NT2/D1 (cell line): ENCODE results near the gene METRN.

Experiments
- DNase-seq: peaks from one replicate; pipeline ENCODE4 v3.0.0-alpha.2; 2011; ENCODE audit warnings: low read depth, low spot score
- H3K27me3 ChIP-seq: 2 replicates; pipeline ENCODE4 v1.6.0; 2011; ENCODE audit warnings: mild to moderate bottlenecking; ENCODE audit not compliant: insufficient read length, insufficient read depth
- H3K36me3 ChIP-seq: 2 replicates; pipeline ENCODE4 v1.6.1; 2011; ENCODE audit warnings: mild to moderate bottlenecking, low read length, mixed read lengths; ENCODE audit not compliant: insufficient read depth, insufficient read length
- H3K4me1 ChIP-seq: 2 replicates; pipeline ENCODE4 v1.5.1; 2011; ENCODE audit not compliant: insufficient read depth, insufficient read length
- H3K4me3 ChIP-seq: 2 replicates; pipeline ENCODE4 v1.5.1; 2011; ENCODE audit warnings: low read depth; ENCODE audit not compliant: insufficient read length
- H3K9ac ChIP-seq: 2 replicates; pipeline ENCODE4 v1.6.0; 2011; ENCODE audit warnings: low read depth; ENCODE audit not compliant: insufficient read length
- H3K9me3 ChIP-seq: 2 replicates; pipeline ENCODE4 v1.5.1; 2011; ENCODE audit warnings: mild to moderate bottlenecking, low read length; ENCODE audit not compliant: insufficient read depth
- SUZ12 ChIP-seq: IDR thresholded peaks from 2 replicates; pipeline ENCODE4 v1.6.1; 2011; ENCODE audit not compliant: insufficient read length, insufficient read depth; ENCODE audit errors: extremely low read depth
- YY1 ChIP-seq: IDR thresholded peaks from 2 replicates; pipeline ENCODE4 v1.6.1; 2011; ENCODE audit not compliant: insufficient read length, insufficient read depth
- ZNF274 ChIP-seq: IDR thresholded peaks from 2 replicates; pipeline ENCODE4 v1.6.1; 2011; ENCODE audit warnings: mild to moderate bottlenecking, low read depth, low read length

METRN gene

DNA sequence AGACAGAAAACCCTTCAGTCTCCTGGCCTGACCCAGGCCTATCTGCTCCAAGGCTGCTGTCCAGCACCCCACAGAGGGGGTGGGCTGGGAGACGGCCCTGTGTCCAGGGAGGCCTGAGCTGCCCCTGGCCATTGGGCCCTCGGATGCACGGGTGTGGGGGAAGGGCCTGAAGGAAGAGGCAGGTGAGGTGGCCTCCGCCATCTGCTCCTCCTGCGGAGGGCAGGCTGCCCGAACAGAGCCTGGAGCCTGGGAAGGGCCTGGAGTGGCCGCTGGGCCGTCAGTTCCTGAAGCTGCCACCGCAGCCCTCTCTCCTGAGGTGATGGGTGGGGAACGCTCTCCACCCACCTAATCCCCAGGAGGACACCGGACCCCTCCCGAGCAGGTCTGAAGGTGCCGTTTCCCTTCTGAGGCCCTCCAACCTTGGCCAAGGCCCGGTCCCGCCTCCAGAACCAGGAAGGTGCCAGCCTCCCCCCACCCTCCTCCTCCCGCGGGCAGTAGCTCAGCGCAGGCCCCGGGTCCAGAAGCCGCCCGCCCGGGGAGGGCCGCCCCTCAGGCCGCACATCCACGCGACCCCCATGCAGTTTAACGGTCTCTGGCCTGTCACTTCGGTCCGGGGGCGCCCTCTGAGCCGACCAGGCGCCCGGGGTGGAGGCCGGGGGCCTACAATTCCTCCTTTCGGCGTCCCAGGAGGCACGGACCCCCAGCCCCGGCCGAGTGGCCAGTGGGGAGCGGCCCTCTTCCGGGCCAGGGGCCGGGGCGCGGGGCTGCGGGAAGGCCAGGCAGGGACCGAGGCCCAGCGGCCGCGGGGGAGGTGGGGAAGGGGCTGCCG is 10.2 kb upstream of the METRN start:
- Histone ChIP-seq H3K27me3 (peaks cover 97% of the 10 kb centered on the region), H3K4me1 (peaks cover 23% of the 10 kb centered on the region), H3K9ac (peak overlapping the region; percentile 56), H3K4me3 (peak overlapping the region; percentile 24), H3K9me3 (no peaks in the 10 kb centered on the region), H3K36me3 (no peaks in the 10 kb centered on the region)
- DNase-seq = no peak
- TF ChIP-seq ZNF274 (no peak), YY1 (no peak)

DNA sequence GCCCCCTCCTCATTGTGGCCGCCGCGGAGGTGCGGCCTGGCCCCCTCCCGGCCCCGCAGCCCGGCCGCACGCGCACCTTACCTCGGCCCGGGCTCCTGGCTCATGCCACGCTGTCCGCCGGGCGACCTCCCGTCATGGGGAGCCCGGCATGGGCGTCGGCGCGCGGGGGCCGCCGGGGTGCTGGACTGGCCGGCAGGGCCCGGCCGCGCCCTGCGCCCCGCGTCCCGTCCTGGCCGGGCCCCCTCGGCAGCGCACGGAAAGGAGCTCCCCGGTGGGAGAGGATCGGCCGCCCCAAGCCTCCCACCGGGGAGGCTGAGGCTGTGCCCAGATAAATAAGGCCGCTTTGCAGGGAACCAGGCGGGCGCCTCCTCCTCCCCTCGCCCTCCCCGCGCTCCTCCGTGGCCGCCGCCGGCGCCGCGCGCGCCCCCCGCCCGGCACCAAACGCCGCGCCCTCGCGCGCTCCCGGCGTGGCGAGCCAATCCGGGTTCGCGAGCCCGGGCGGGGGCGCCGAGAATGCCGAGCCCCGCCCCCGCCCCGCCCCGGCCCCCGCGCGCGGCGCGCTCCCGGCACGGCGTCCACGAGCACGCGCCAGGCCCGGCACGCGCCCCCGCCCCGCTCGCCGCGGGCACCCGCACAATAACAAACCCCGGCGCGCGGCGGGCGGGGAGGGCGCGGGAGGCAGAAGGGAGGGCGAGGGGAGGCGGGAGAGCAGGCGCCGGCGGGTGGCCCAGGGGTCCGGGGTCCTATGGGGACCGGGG is 9.3 kb upstream of the METRN start, which contains the start of gene FBXL16:
TSS of gene FBXL16 (minus strand) at position 371 of the 758 bp plus-strand sequence. CDS start 8,396 bp downstream, outside the sequence.
- TF ChIP-seq YY1 (no peak), SUZ12 (no peak), ZNF274 (no peak)
- Histone ChIP-seq H3K27me3 (peaks cover 97% of the 10 kb centered on the region), H3K9me3 (no peaks in the 10 kb centered on the region), H3K4me3 (peak within 1 kb of the TSS; percentile 50), H3K4me1 (peaks cover 32% of the 10 kb centered on the region), H3K9ac (peak within 1 kb of the TSS; percentile 70), H3K36me3 (no peaks in the 10 kb centered on the region)
- DNase-seq = no peak

DNA sequence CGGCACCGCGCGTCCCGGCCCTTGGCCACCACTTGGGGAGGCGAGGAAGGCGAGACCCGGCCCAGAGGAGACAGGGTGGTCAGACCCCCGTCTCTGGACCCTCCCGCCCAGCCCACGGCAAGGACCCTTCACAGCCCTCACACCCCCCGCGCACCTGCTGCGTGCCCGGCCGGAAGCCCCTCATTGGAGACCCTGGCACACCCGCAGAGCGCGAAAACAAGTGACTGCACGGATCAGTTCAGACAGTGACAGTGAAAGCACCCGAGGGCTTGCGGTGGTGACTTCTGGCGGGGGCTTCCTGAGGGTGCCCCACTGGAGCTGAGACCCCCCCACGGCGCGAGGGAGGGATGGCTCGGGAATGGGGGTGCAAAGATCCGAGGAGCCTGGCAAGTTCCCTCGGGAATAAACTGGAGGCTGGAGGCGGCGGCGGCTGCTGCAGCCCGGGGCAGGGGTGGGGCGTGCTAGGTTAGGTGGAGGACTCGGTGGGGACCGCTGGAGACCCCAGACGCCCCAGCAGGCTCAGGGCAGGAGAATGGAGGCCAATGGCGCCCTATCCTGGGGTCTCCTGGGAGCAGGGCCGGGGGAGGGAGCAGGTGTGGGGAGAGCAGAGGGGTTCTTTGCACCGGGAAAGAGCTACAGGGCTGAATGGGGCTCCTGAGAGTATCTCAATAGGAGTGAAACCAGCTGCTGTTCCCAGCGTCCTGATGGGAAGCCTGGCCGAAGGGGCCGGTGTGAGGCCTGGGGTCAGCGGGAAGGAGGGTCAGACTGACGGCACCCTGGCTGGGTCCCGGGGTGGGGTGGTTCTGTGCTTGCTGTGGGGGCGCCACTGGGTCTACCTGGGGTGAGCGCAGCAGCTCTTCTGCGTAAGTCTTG is 8.5 kb upstream of the METRN start:
- H3K27me3 ChIP-seq = peaks cover 97% of the 10 kb centered on the region

DNA sequence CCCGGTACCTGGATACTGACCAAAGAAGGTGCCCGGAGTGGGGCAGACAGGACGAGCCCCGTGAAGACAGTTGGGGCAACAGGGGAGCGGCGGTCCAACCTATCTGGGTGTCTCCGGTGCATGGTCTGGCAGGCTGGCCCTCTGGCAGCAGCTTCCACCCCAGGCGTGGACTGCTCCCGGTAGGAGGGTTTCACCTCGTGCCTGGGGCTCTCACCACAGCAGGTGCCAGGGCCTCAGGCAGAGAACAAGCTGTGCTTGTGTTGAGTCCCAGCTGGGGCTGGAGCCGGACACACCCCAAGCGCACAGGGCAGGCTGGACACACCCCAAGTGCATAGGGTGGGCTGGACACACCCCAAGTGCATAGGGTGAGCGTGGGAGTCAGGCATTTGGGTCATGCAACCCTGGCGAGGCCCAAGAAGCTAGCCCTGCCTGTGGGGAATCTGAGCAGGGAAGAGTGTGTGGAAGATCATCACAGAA is 7.8 kb upstream of the METRN start:
- no peak for DNase-seq
- H3K36me3 ChIP-seq = no peaks in the 10 kb centered on the region
- no peak overlapping the region for H3K9ac ChIP-seq
- no peaks in the 10 kb centered on the region for H3K9me3 ChIP-seq
- no peak overlapping the region for H3K4me3 ChIP-seq
- TF ChIP-seq ZNF274 (no peak), YY1 (no peak), SUZ12 (no peak)
- peaks cover 32% of the 10 kb centered on the region for H3K4me1 ChIP-seq
- peaks cover 93% of the 10 kb centered on the region for H3K27me3 ChIP-seq

More for the DNA sequence above, 8.5 kb upstream of the METRN start:
- Histone ChIP-seq H3K4me3 (peak overlapping the region; percentile 24), H3K9me3 (no peaks in the 10 kb centered on the region), H3K36me3 (no peaks in the 10 kb centered on the region), H3K4me1 (peaks cover 35% of the 10 kb centered on the region), H3K9ac (peak overlapping the region; percentile 56)
- TF ChIP-seq ZNF274 (no peak), YY1 (no peak), SUZ12 (peak; percentile 41)
- DNase-seq = no peak

DNA sequence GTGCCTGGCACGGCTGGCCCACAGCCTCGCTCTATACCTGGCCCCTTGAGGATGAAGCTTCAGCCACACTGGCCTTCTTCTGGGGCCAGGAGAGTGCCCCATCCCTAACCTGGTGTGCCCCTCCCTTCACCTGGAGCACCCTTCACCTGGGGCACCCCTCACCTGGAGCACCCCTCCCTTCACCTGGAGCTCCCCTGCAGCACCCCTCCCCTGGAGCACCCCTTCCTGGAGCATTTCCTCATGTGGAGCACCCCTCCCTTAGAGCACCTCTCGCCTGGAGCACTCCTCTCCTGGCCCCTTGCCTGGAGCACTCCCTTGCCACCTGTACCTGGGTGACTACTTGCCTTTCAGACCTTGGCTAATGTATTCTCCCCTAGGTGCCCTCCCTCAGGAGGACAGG is 6.9 kb upstream of the METRN start:
- DNase-seq = no peak
- H3K4me3 ChIP-seq = no peak overlapping the region
- H3K9ac ChIP-seq = no peak overlapping the region
- H3K27me3 ChIP-seq = peaks cover 84% of the 10 kb centered on the region
- no peaks in the 10 kb centered on the region for H3K36me3 ChIP-seq
- TF ChIP-seq SUZ12 = no peak
- TF ChIP-seq YY1 = no peak
- TF ChIP-seq ZNF274 = no peak
- no peaks in the 10 kb centered on the region for H3K9me3 ChIP-seq
- H3K4me1 ChIP-seq = peaks cover 30% of the 10 kb centered on the region

DNA sequence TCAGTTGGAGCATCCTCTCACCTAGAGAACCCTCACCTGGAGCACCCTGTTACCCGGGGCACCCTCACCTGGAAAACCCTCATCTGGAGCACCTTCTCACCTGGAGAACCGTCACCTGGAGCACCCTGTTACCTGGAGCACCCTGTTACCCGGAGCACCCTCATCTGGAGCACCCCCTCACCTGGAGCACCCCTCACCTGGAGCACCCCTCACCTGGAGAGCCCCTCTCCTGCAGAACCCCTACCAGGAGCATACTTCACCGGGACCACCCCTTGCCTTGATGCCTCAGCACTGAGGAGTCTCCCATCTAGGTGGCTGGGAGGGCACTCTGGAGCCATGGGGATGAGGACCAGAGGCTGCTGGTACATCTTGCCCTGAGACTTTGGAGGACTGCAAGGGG is 6.0 kb upstream of the METRN start:
- no peak for DNase-seq
- Histone ChIP-seq H3K4me3 (no peak overlapping the region), H3K9ac (no peak overlapping the region), H3K9me3 (no peaks in the 10 kb centered on the region), H3K36me3 (no peaks in the 10 kb centered on the region), H3K4me1 (peaks cover 34% of the 10 kb centered on the region), H3K27me3 (peaks cover 74% of the 10 kb centered on the region)
- TF ChIP-seq SUZ12 (no peak), ZNF274 (no peak), YY1 (no peak)
